PC-3 (cell line): ENCODE measurements around the gene WDR82. TPM values are rescaled to one million over a fixed set of nuclear protein-coding genes. Genes with fewer than 3 reads are reported as not detected.

Source experiments
- ATAC-seq: fragments of 200-7000 bp; cut with Tn5 transposase; 2 replicates; pipeline ENCODE4 v1.9.1; 2020; ENCODE audit warnings: mild to moderate bottlenecking, moderate library complexity
- BruUV-seq: library from RNA; stranded (reverse); fragments of 400-500 nt; replicated peaks from 2 replicates; lab custom pipeline; 2021; lab: Mats Ljungman, UMichigan
- CTCF ChIA-PET: fragments of 300-600 bp; sonication (Branson Sonifier 250); formaldehyde crosslinking; loops from one replicate; lab custom pipeline; 2022; ENCODE audit warnings: antibody characterized with exemption; lab: Charles Lee
- POLR2A ChIA-PET: fragments of 300-600 bp; sonication (Branson Sonifier 250); formaldehyde crosslinking; loops from one replicate; lab custom pipeline; 2022; ENCODE audit warnings: antibody characterized with exemption; ENCODE audit not compliant: unreplicated experiment; lab: Charles Lee
- DNase-seq: peaks from one replicate; pipeline ENCODE4 v3.0.0-alpha.2; 2015
- H2AFZ ChIP-seq: fragments of 300-600 bp; sonication (generic); 2 replicates; pipeline ENCODE4 v1.6.0; 2016; ENCODE audit warnings: antibody characterized with exemption, low read length
- H3F3A ChIP-seq: fragments of 300-600 bp; sonication (generic); one replicate; pipeline ENCODE4 v1.6.0; 2017; ENCODE audit warnings: antibody characterized with exemption, low read length, control low read depth, mild to moderate bottlenecking; ENCODE audit not compliant: unreplicated experiment
- H3K27ac ChIP-seq: fragments of 300-600 bp; sonication (generic); 2 replicates; pipeline ENCODE4 v1.5.1; 2016; ENCODE audit warnings: mild to moderate bottlenecking, low read length
- H3K27me3 ChIP-seq: fragments of 300-600 bp; sonication (generic); 2 replicates; pipeline ENCODE4 v1.6.1; 2016; ENCODE audit warnings: low read length, mixed read lengths
- H3K36me3 ChIP-seq: fragments of 300-600 bp; sonication (generic); 2 replicates; pipeline ENCODE4 v1.6.1; 2016; ENCODE audit warnings: low read depth, mixed run types, low read length, mixed read lengths
- H3K4me1 ChIP-seq: fragments of 300-600 bp; sonication (generic); 2 replicates; pipeline ENCODE4 v1.5.1; 2016; ENCODE audit warnings: low read length; ENCODE audit not compliant: insufficient read depth
- H3K4me2 ChIP-seq: fragments of 300-600 bp; sonication (generic); 2 replicates; pipeline ENCODE4 v1.6.0; 2016; ENCODE audit warnings: low read length
- H3K4me3 ChIP-seq: fragments of 300-600 bp; sonication (generic); 2 replicates; pipeline ENCODE4 v1.5.1; 2016; ENCODE audit warnings: mild to moderate bottlenecking, low read length, mixed read lengths
- H3K79me2 ChIP-seq: fragments of 300-600 bp; sonication (generic); 2 replicates; pipeline ENCODE4 v1.6.1; 2017; ENCODE audit warnings: low read length, mixed read lengths
- H3K9ac ChIP-seq: fragments of 300-600 bp; sonication (generic); 2 replicates; pipeline ENCODE4 v1.6.0; 2016; ENCODE audit warnings: mild to moderate bottlenecking, low read length
- H3K9me2 ChIP-seq: fragments of 300-600 bp; sonication (generic); replicated peaks from 2 replicates; pipeline ENCODE4 v1.6.1; 2016; ENCODE audit warnings: mixed run types, low read length, mixed read lengths
- H3K9me3 ChIP-seq: fragments of 300-600 bp; sonication (generic); 2 replicates; pipeline ENCODE4 v1.6.1; 2016; ENCODE audit warnings: low read length, mixed read lengths
- H4K20me1 ChIP-seq: fragments of 300-600 bp; sonication (generic); 2 replicates; pipeline ENCODE4 v1.6.1; 2016; ENCODE audit warnings: low read length, mixed read lengths
- EZH2 ChIP-seq: fragments of 300-600 bp; sonication (generic); IDR thresholded peaks from one replicate; pipeline ENCODE4 v1.6.1; 2017; ENCODE audit warnings: antibody characterized with exemption, mild to moderate bottlenecking, low read length; ENCODE audit not compliant: unreplicated experiment
- EZH2phosphoT487 ChIP-seq: fragments of 300-600 bp; sonication (generic); IDR thresholded peaks from 2 replicates; pipeline ENCODE4 v1.6.1; 2018; ENCODE audit warnings: mild to moderate bottlenecking, antibody characterized with exemption, low read length, borderline replicate concordance
- intact Hi-C: fragments of 100-400 bp; cut with micrococcal nuclease; formaldehyde crosslinking; loops from 2 replicates; pipeline ENCODE4 v1.9.0; 2023
- total RNA-seq: library from RNA; depleted of rRNA; stranded (reverse); fragments of >200 nt; gene quantifications from 2 replicates; pipeline ENCODE4 v1.2.3, GENCODE V29; 2014
- TF ChIP-seq, protein P1 (sequence below): fragments of 300-600 bp; sonication (generic); conservative IDR thresholded peaks from 2 replicates; pipeline ENCODE4 v1.5.1; 2017; ENCODE audit warnings: antibody characterized with exemption, low read depth, mild to moderate bottlenecking, low read length

The WDR82 gene
- total RNA-seq, 1 experiment from 2014 or later: 56.4 TPM

GRCh38 chr3:52249683-52250082 lies 28.8 kb downstream of the WDR82 start:
- DNase-seq: no peak
- POLR2A ChIA-PET: interaction anchor here (0.6 kb wide), 1 partner anchor 85 kb away, joined by 5 read pairs; no protein-coding TSS in a partner anchor
- Histone ChIP-seq H3K9me3 (no peaks in the 10 kb centered on the region), H3K9ac (no peak overlapping the region), H3K9me2 (no peaks in the 10 kb centered on the region), H3K4me3 (no peak overlapping the region), H2AFZ (no peak overlapping the region), H3F3A (peaks cover 6% of the 10 kb centered on the region), H3K27me3 (no peaks in the 10 kb centered on the region), H3K27ac (no peak overlapping the region), H3K4me2 (no peak overlapping the region), H3K79me2 (no peaks in the 10 kb centered on the region), H4K20me1 (no peaks in the 10 kb centered on the region), H3K36me3 (peaks cover 20% of the 10 kb centered on the region), H3K4me1 (peaks cover 18% of the 10 kb centered on the region)
- CTCF ChIA-PET: no interaction called here
- peak; percentile 1; the same call in 1 of the 2 replicates for ATAC-seq
- no peak for TF ChIP-seq EZH2
- TF ChIP-seq EZH2phosphoT487: no peak
- TF ChIP-seq, protein P1, sequence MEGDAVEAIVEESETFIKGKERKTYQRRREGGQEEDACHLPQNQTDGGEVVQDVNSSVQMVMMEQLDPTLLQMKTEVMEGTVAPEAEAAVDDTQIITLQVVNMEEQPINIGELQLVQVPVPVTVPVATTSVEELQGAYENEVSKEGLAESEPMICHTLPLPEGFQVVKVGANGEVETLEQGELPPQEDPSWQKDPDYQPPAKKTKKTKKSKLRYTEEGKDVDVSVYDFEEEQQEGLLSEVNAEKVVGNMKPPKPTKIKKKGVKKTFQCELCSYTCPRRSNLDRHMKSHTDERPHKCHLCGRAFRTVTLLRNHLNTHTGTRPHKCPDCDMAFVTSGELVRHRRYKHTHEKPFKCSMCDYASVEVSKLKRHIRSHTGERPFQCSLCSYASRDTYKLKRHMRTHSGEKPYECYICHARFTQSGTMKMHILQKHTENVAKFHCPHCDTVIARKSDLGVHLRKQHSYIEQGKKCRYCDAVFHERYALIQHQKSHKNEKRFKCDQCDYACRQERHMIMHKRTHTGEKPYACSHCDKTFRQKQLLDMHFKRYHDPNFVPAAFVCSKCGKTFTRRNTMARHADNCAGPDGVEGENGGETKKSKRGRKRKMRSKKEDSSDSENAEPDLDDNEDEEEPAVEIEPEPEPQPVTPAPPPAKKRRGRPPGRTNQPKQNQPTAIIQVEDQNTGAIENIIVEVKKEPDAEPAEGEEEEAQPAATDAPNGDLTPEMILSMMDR: no peak
- no TSS peak for BruUV-seq
- intact Hi-C loops: no loop called here

GRCh38 chr3:52248816-52249547 lies 29.5 kb downstream of the WDR82 start:
- no peak for ATAC-seq
- CTCF ChIA-PET: interaction anchor here (0.8 kb wide), 1 partner anchor 29 kb away, joined by 3 read pairs; no protein-coding TSS in a partner anchor

More at GRCh38 chr3:52248816-52249547, 29.5 kb downstream of the WDR82 start:
- no peaks in the 10 kb centered on the region for H3K27me3 ChIP-seq
- H3K4me2 ChIP-seq: no peak overlapping the region
- H3K4me1 ChIP-seq: peaks cover 25% of the 10 kb centered on the region
- TF ChIP-seq, protein P1: no peak
- TF ChIP-seq EZH2 (no peak), EZH2phosphoT487 (no peak)
- BruUV-seq: no TSS peak
- no peak overlapping the region for H2AFZ ChIP-seq
- no peak overlapping the region for H3K27ac ChIP-seq
- no peaks in the 10 kb centered on the region for H3K9me3 ChIP-seq
- DNase-seq: no peak
- H3K4me3 ChIP-seq: no peak overlapping the region
- POLR2A ChIA-PET: interaction anchor here (0.6 kb wide), 1 partner anchor 28 kb away, joined by 16 read pairs; no protein-coding TSS in a partner anchor
- intact Hi-C loops: no loop called here
- no peaks in the 10 kb centered on the region for H3K79me2 ChIP-seq
- no peaks in the 10 kb centered on the region for H3K9me2 ChIP-seq
- H3F3A ChIP-seq: peaks cover 4% of the 10 kb centered on the region
- H3K36me3 ChIP-seq: peaks cover 13% of the 10 kb centered on the region
- H3K9ac ChIP-seq: no peak overlapping the region
- no peaks in the 10 kb centered on the region for H4K20me1 ChIP-seq
